GM18868 (cell line): Measurements from ENCODE around the gene DOCK10.

Source experiments
- ATAC-seq: cut with Tn5 transposase; IDR thresholded peaks from one replicate; pipeline ENCODE4 v1.9.1; 2021; ENCODE audit warnings: mild to moderate bottlenecking, moderate library complexity; ENCODE audit not compliant: unreplicated experiment

Gene DOCK10

DNA sequence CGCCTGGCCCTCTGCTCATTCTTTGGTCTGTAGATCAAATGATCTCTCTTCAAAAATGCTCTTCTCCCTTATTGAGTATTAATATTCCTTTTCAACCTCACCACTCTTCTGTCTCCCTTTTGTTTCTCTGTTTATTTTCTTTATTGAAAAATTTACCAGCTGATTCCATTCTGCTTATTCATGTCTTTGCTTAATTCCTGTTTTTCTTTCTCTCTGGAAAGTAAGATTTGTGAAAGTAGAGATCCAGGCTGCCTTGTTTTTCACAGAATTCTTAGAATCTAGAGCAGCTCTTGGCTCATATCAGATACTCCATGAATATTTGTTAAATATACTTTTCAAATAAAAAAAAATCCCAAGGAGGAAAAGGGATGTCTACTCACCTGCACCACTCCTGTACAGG lies 157.0 kb downstream of the DOCK10 start:
- ATAC-seq, result no peak

DNA sequence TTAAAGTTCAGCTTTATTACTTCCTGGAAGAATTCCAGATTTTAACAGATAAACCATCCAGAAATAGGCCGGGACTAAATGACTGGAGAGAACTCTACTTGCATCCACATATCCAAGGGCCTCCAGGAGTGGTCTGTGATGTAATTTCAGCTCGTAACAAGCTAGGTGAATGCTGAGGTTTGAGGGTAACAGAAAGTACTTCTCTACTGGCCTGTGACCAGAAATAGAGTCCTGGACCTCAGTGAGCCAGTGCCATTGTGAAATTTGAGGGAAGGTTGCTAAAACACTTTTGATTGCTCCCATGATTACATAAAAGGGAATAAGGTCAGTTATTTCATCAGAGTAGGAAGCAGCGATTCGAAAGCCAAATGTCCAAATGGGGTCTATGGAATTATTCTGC lies 158.1 kb downstream of the DOCK10 start:
- ATAC-seq, result no peak

DNA sequence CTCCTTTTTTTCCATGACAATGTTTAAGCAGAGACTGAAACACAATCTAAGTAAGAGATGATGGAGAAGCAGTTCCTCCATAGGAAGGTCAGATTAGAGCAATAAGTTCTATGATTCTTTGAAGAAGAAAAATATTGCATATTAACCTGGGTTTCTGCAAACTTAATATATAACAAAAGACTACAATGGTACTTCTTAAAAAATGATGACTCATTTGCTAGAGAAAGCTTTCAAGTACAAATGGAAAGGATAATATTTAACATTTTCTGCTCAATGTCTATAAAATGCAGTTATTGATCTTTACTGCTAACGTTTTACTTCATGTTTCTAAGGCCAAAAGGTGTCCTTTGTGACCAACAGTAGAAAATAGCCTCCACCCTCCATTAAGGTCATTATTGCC lies 158.6 kb downstream of the DOCK10 start:
- ATAC-seq, result no peak

DNA sequence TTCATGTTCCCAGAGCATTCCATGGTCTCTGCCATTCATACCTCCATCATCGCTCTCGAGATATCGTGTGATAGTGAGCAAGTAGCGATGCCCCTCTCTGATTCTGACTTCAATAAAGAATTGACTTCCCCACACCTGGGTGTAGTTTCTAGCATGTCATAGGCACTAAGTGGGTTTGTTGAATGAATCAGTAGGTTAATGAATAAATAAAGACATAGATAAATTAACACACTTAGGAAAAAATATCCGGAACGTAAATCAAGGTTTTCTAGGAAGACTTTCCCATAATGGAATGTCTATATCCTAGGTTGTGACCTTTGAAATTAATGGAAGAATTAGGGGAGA lies 159.1 kb downstream of the DOCK10 start:
- no peak for ATAC-seq

DNA sequence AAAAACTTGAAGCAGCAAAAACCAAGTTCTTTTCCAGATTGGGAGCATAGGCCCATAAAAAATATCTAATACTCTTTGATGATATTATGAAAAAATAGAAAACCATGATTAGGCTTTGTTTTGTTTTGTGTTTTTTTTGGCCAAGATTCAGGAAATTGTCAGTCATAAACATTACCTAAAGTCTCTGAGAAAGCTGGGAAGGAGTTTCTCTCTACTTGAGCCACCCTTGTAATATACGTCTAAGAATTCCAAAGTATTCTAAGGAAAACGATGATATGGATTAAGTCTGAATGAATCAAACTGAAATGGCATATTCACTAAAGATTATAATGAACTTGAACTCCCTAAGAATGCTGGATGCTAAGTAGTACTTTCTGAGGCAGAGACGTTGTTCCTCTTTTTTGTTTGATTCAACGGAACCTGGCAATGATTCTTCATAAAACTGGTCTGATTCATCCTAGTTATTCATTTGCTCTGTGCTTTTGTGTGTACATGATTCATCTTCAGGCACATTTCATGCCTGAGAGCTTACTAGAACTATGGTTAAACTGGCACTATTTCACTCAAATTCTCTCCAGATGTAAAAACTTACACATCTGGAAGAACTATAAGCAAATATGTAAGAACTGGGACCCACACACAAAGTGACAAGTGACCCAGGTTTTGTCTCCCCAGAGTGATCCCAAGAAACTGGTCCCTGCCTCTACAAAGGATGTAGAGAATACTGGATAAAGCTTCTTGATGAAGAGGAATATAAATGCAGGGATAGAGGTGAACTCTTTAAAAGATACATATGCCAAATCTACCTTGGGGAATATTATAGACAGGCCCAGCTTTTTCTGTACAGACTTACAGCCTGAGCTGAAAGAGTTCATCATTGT lies 159.7 kb downstream of the DOCK10 start:
- no peak for ATAC-seq

DNA sequence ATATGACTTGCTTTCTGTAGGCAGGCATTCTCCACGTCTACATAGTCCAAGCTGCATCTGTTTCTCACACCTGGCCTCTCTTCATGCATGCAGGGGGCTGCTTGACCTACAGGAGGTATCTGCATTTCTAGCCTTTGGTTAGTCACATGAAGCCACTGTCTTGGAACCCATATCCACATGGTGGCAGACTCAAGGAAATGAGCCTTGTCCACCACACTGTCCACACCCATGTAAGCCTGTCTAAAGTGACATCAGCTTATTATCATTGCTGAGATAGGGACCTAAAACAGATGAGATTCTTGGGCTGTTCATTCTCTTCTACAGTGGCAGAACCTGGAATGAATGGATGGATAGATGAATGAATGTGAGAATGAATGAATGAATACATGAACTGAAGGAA lies 160.4 kb downstream of the DOCK10 start:
- ATAC-seq, result no peak

DNA sequence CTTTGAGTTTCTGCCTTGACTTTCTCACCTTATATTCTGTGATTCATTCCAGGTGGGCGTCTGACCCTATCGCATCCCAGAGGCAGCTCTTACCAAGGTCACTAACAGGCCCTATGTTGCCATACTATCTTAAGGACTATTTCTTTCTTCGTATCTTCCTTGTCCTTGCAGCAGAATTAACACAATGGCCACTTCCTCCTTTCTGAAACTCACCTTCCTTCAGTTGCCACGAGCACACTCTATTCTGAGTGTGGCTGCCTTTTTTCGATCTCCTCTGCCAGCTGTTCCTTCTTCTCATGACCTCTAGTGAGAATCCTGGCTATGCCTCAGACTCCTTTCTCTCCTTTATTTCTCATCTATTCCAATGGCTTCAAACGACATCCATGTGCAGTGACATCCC lies 165.7 kb downstream of the DOCK10 start:
- ATAC-seq, result no peak

DNA sequence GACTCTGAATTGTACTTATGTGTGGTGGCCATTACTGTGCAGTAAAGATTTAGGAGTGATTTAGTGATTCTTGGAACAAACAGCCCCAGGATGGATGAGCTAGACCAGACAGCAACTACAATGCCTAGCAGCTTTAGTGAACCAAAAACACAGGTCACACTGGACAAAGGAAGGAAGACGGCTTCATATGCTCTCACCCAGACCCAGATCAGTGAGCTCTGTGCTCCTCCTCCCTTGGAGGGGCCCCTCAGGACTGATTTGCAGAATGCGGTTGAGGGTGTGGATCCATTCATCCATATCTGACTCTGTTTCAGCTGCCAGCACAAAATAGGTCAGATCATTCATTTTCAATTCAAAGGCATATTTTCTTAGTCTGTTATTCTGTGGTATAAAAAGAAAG lies 166.4 kb downstream of the DOCK10 start:
- peak; percentile 81 for ATAC-seq

DNA sequence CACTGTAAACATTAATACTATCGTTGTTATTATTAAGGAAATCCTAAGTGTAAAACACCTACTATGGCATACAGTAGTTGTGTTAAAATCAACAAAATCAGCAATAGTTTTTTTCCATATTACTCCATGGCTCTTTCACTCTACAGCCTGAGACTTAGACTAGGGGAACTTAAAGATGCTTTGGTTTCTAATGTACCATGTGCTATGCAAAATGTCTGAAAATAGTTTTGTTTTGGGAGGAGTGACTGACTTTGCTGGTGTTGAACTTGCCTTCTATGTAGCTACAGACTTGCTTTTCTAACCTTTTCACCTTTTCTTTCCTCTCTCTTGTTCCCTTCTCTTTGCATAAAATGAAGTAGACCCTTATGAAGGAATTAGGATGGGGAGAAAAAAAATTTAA lies 167.1 kb downstream of the DOCK10 start:
- ATAC-seq, result no peak

DNA sequence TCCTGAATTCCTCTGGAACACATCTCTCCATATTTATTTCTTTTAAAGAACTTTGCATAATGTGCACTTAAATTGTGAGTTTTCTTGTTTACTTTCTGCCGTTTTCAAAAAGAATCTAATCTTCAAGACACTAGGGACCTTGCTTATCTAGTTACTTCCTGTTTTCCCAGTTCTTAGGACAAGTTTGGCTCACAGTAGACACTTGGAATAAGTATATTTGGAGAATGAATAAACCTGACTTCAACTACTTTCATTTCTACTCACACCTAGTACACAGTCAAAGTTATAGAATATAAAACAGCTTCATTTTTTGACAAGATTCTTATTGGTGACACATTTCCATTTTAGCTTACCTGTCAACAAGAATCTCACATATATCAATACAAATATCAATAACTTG lies 170.5 kb downstream of the DOCK10 start:
- ATAC-seq, result no peak

DNA sequence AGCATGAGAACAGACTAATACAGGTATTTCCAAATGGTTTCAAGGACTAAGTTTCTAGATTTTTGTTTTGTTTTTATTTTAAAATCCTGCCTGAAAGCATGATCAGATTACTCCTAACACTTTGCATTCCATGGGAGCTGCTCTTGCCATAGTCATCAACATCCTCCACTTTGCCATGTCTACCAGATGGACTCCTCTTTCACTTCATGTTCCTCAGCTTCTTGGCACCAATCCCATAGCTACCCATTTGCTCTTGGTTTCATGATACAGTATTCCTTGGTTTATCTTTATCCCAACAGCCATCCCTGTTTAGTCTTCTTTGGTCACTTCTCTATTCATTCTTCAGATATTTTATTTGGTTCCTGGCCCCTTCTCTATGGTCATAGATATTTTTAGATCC lies 171.9 kb downstream of the DOCK10 start:
- no peak for ATAC-seq

DNA sequence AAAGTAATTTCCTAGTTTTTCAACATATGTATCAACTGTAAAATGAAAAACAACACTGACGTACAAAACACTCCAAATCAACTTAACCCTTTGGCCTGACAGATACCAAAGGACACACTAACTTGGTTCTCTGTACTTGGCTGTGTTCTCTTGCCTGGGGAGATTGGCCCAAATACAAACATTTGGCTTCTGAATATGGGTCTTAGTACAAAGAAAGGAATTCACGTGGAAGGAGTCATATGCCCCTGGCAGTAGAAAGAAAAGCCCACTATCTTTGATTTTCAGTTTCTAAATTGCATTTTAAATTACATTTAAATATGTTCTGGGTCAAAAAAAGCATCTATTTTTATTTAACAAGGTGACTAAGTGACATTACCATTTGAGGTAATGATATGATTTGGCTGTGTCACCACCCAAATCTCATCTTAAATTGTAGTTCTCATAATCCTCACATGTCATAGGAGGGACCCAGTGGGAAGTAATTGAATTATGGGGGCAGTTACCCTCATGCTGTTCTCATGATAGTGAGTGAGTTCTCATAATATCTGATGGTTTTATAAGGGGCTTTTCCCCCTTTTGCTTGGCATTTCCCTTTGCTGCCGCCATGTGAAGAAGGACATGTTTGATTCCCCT lies 172.6 kb downstream of the DOCK10 start:
- no peak for ATAC-seq

DNA sequence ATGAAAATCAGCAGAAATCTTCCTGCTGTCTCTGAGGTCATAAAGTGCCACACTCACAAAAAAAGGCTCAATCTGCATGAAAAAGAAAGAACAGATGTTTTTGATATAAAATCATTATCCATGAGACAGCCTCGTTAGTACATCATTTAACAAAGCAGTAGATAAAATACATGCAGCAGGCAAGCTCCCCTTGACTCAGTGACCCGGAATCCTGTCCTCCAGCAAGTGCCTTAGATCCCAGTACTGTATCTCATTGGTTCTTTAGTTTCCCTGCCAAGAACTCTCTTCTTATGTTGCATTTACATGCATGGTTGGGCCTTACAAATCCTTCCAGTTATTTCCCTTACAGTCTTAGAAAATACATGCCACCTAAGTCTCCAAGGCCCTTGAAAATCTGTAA lies 177.3 kb downstream of the DOCK10 start:
- no peak for ATAC-seq

DNA sequence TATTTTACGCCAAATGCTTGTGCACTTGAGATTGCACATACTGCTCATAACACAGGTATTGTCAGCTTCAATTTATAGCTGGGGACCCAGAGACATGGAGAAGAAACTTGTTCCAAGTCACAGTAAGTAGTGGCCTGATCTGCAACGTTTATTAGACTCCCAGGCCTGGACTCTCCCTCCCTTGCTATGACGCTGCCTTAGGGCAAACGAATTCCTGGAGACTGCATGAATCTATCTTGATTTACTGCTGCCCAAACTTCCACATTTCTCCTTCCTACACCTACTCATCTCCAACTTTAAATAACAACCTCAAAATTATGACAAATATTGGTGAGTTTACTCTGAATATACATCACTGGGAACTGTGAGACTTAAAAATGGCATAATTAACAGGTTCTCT lies 181.0 kb downstream of the DOCK10 start:
- no peak for ATAC-seq

DNA sequence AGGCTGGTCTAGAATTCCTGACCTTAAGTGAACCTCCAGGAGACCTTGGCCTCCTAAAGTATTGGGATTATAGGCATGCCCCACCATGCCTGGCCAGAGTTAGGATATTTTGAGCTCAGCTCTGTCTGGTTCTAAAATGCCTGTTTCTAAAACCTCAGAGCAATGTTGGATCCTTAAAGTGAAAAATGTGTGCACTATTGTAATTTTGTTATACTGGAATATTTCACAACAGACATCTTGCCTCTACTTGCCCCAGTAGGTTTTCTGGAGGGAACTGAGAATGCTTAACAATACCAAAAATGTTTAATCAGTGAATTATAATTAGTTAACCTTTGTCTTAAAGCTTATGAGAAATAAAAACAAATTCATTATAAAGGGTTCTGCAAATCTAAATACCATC lies 181.5 kb downstream of the DOCK10 start:
- ATAC-seq, result no peak

DNA sequence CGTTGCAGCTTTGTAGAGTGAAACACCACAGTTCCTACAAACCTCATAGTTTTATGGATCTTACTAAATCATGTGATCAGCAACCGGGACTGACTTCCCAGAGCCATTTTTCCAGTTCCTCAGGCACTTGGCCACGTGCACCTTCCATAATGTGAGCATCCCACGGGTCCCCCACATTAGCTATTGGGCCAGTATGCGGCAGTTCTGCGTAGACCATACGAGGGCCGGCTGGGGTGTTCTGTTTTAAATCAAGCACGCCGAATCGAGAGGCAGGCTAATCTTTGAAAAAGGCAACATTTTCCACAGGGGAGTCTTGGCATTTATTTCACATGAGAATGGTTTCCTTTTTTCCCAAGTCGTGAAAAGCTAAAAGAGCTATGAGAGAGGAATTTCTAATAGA lies 190.5 kb downstream of the DOCK10 start:
- no peak for ATAC-seq

DNA sequence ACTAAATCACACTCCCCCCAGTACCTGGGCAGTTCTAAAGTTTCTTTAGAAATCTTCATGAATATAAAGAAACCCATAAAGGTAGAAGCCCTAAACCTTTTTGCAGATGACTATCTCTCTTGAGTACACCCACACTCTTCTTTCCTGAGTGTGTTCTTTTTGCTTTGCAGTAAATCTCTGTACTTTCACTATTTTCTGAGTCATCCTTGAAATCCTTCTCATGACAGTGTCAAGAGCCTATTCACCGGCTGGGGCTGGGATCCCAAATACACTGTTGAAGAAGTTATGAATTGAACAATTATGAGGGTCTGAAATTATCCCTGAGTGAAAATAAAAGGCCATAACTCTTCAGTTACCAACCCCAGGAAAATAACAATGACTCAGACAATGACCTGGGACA lies 192.2 kb downstream of the DOCK10 start:
- ATAC-seq, result no peak

DNA sequence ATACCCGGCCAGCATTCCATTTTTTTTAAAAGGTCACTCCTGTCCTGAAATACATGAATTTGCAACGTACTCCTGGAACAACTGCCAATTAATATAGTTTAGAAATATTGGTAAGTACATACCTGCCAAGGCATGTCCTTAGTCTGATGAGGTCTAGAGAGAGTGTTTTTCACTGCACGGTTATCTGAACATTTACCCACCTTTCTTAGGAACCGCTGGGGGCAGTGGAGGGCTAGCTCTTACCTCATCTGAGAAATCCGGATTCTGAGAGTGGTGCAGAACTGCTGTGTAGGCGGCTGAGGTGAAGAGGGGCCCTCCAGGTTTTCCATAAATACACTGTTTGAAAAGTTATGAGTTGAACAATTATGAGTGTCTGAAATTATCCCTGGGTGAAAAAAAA lies 193.0 kb downstream of the DOCK10 start:
- ATAC-seq, result peak; percentile 87

DNA sequence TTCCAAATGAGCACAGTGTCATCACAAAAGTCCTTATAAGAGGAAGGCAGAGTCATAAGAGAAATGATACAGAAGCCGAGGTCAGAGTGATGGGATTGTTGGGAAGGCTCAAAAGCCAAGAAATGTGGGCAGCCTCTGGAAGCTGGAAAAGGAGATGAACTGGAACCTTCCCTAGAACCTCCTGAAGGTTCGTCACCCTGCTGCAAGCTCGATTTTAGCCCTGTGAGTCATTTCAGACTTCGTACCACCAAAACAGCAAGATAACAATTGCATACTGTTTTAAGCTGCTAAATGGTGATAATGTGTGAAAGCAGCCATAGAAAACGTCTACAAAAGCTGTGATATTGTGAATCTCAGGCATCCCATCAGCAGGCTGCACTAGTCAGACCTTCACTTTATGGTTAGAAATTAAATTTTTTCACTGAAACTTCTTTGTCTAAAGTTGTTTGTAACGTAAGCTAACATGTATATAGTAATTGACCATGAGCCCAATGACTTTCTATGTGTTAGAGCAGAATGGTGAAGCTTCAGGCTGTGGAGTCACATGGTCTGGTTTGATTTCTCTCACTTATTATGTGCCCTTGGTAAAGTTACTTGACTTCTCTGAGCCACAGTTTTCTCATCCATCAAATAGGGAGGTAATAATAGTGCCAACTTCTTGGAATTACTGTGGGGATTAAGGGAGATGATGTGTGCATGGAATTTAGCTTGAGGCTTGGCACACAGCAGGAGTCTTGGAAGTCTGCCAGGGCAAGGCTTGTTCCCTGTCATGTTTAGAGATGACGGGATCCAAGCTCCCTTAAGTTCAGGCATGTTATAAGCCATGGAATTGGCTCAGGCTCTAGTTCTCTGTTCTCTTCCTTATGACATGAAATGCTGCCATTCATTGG lies 194.1 kb downstream of the DOCK10 start:
- no peak for ATAC-seq

DNA sequence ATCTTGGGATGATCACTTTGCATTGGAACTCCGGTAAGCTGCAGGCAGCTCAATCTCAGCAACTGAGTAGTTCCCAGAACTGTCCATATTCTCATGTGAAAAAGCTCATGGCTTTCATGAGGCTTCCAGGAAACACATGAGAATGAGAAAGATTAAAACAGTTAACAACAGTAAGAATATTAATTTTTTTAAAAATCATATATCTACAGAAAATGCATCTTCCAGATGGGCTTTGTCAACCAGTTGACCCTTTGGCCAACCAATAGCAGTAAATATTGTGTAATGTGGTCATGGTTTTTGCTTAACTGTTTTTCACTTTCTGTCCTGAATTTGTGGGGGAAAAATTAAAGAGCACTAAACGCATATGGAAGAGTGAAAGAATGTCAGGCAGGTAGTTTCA lies 194.9 kb downstream of the DOCK10 start:
- no peak for ATAC-seq

DNA sequence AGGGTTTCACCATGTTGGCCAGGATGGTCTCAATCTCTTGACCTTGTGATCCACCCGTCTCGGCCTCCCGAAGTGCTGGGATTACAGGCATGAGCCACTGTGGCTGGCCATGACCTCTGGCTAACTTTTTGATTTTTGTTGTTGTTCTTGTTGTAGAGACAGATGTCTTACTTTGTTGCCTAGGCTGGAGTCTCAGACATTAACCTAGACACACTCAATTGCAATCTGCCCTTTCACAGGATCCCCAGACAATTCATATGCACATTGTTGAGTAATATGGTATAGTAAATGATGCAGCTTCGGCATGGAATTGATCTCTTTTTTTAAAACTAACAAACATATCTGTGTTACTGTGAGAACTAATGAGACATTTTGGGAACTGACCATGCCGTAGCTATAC lies 195.6 kb downstream of the DOCK10 start:
- ATAC-seq, result no peak

DNA sequence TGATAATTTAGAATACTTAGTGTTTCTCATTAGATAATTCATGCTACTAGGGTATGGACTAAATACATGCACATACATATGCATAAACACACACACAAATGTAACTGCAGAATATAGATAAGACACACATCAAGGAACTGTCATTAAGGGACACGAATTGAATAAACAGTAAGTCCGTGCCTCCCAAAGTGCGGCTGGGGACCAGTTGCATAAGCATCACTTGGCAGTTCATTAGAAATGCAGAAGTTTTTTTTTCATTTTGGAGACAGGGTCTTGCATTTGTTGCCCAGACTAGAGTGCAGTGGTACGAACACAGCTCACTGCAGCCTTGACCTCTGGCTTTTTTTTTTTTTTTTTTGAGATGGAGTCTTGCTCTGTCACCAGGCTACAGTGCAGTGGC lies 196.1 kb downstream of the DOCK10 start:
- no peak for ATAC-seq
